Measurements from ENCODE around the gene TMEM69.

DNA sequence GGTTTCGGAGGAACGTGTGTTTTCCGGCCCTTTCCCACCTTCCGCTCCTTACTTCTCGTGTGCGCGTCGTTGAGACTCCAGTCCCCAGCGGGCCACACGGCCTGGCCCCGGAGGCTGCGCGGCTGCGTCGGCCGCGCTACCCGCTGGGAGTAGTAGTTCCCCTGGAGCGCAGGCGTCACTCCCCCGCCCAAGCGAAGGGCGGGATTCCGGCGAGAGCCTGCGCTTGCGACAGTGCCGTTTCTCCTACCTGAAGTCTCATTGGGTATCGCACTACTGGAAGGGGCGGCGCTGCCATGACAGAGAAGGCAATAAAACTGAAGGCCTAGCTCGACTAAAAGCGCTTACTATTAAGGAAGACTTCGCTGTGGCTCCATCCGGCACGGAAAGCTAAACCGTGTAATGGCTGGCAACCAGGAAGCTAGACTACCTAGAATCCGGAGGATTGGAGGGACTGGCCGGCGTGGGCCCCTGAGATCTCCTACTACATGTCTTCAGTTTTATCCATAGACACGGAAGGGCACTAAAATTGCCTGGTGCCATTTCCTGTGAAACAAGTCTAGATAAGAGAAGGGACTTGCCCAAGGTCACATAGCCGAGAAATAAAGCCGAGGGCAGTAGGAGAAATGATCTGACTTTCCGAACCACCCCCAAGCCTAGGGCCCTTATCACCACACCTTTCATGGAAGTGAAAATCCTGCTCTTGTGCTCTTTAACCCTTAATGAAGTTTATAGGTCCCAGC, 797 bp upstream of the TMEM69 start:
- TF ChIP-seq, protein P1, sequence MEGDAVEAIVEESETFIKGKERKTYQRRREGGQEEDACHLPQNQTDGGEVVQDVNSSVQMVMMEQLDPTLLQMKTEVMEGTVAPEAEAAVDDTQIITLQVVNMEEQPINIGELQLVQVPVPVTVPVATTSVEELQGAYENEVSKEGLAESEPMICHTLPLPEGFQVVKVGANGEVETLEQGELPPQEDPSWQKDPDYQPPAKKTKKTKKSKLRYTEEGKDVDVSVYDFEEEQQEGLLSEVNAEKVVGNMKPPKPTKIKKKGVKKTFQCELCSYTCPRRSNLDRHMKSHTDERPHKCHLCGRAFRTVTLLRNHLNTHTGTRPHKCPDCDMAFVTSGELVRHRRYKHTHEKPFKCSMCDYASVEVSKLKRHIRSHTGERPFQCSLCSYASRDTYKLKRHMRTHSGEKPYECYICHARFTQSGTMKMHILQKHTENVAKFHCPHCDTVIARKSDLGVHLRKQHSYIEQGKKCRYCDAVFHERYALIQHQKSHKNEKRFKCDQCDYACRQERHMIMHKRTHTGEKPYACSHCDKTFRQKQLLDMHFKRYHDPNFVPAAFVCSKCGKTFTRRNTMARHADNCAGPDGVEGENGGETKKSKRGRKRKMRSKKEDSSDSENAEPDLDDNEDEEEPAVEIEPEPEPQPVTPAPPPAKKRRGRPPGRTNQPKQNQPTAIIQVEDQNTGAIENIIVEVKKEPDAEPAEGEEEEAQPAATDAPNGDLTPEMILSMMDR (IDR thresholded peaks at IDR 0.05): no peak
- no peak for TF ChIP-seq EZH2phosphoT487 (IDR thresholded peaks at IDR 0.05)
